ENCODE results near the gene GLRB.
A peak's percentile ranks its signal among the peaks of the same experiment; 100 is the strongest.
"Not testable (repeated sequence)": the region's sequence is repeated elsewhere in the genome, so short reads cannot be mapped to it uniquely, and the experiment has no call there.

Gene GLRB

DNA sequence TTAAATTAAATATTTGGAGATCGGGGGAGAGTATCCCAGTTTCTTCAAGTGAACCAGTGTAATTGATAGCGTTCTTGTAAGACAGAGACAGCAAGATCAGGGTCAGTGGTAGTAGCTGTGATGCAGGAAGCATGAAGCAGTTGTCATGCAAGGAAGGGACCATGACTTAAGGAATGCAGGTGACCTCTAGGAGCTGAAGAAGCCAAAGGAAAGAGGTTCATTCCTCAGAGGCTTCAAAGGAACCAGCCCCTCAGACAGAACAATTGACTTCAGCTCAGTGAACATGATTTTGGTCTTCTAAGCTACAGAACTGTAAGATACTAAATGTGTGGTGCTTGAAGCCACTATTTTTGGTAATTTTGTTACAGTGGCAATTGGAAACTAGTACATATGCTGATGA is 51.6 kb downstream of the GLRB start:
- DNase-seq = no peak

DNA sequence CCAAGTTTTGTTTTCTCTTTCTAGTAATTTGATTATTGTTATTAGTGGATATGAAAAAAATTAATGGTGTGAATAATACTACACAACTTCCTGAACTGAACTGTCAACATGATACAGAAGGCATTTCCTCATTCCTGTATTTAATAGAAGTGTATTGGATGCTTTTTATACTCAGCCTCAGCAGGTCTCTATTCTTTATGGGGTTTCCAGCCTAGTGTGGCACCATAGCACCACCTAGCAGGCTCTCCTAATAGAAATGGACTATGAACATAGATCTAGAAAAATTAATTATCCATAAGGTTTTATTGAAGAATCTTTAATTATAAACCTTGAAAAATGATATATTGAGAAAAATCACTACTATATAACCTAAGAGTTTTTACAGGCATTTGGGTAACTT is 52.4 kb downstream of the GLRB start:
- no peak for DNase-seq

DNA sequence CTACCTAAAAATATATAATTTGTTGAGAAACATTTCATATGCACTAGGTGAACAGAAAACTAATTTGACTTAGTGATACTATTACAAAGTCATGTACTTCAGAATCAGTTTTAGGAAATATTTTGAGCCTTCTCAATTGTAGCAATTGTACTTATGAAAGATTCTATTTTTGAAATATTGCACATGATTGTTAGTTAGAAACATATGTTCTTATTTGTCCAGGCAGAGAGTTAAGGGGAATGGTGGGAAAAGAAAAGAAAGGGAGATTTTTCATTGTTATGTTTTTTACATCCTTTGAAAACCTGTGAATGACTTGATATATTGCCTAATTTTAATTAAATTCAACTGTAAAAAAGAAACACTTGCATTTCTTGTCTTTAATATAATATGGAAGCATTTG is 66.0 kb downstream of the GLRB start:
- no peak for DNase-seq

DNA sequence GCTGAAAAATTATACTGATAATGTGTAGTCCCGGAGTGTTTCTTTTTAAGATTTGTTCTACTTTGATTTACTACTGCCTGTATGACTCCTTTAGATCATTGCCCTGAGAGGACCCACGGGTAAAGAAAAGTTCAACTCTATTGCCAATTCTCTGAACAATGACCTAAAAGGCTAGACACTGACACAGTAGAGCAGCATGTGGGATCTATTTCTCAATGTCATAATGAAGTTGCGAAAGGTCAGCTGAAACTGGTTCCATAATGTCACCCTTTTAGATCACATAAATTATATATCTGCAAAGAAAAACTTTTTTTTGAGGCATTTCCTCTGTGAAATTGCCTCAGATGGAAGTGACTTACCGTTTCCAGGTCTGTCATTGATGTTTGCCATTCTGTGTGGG is 67.4 kb downstream of the GLRB start:
- no peak for DNase-seq

DNA sequence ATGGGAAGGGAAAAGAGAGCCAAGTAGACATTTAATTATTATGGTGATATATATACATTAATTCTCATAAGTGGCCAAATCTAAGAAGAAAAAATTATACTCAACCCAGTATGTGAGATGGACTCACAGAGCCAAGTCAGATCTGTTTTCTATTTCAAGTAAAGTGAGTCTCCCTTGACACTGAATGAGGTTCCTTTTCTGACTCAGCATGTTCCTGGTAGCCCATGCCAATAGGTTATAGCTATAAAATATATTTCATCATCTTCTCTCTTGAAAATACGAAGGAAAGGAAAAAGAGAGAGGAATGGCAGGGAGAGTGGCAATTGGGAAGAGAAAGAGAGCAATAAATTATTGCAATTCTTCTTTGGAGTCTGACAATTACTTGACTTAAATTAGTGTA is 75.8 kb downstream of the GLRB start:
- no peak for DNase-seq

DNA sequence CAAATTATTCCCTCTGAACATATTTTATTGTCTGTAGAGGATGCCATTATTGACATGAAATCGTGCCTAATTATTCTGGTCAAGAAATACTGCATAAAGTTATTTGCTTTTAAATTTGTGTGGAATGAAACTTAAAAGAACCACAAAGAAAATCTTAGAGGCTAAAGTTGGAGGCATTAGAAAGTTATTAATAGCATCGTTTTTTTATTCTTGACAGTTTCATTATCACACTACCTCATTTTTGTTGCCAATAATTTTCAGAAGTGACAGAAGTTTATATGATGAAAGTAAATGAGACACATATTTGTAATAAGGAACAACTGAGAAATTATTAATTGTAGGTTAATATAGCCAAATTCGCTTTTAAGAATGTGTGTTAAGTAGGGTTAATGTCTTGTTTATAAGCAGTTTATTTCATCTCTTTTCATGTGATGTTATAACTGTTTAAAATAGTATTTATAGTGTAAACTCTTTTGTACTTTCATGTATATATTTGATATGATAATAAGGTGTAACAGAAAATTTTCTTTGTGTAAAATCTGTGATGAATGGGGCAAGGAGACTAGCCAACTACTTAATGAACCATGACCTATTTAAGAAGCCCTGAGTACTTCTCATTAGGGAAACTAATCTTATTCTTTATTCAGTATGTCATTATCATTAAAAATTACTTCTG is 90.1 kb downstream of the GLRB start:
- DNase-seq = no peak

DNA sequence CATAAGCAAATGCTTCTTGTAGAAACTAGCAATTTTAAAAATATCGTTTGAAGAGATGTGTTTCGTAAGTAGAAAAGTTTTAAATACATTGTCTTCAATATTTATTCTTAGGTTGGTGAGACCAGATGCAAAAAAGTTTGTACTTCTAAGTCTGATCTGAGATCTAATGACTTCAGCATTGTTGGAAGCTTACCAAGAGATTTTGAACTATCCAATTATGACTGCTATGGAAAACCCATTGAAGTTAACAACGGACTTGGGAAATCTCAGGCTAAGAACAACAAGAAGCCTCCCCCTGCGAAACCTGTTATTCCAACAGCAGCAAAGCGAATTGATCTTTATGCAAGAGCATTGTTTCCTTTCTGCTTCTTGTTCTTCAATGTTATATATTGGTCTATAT is 94.4 kb downstream of the GLRB start:
- no peak for DNase-seq

DNA sequence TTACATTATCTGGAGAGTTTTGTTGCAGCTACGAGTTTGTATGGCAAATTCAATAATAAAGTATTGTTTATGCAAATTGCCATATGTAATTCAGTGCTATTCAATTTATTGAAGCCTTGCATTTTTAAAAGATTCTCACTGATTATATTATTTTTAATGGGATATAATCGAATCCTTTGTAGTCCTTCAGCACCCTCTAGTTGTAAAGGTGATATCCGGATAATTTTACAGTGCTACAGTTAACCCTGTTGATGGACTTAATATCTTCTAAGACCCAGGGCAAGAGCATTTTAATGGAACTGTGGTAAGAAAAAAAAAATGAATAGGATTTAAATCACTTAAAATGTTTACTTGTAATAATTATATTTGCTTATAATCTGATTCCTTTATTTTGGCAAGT is 96.1 kb downstream of the GLRB start:
- no peak for DNase-seq

DNA sequence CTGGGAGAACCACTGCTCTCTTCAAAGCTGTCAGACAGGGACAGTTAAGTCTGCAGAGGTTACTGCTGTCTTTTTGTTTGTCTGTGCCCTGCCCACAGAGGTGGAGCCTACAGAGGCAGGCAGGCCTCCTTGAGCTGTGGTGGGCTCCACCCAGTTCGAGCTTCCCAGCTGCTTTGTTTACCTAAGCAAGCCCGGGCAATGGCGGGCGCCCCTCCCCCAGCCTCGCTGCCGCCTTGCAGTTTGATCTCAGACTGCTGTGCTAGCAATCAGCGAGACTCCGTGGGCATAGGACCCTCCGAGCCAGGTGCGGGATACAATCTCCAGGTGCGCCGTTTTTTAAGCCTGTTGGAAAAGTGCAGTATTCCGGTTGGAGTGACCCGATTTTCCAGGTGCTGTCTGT is 104.3 kb downstream of the GLRB start:
- DNase-seq = not testable (repeated sequence)

DNA sequence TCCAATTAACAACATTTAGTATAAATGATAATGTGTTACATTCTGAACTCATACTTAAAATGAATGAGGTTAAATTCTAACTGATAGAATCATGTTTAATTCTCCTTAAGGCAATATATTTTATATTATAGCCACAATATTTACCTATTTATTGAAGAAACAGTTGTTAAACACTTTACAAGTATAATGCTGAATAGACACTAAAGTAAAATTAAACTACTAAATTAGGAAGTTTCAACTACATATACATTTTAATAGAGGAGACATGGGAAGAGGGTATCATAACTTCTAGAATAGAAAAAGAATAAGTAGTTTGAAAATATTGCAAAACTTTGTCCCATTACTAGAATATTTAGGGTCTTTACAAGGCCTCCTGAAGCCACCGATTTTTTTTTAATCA is 108.3 kb downstream of the GLRB start:
- no peak for DNase-seq

DNA sequence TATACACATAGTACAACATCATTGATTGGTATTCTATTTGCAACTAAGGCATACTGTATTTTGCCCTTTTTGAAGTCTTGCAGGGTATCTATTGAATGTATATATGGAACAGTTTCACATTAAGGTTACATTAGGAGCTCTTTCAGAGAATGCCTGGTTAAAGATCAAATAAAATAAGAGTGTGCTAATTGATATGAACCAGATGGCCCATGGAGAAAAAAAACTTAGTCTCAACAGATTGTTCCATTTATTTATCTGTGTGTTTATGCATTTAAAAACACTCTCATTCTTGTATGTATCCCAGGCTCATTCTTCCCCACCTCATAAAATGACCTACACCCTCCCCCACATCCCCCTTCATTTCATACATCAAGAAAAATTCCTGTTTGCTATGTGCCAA is 109.4 kb downstream of the GLRB start:
- DNase-seq = no peak

DNA sequence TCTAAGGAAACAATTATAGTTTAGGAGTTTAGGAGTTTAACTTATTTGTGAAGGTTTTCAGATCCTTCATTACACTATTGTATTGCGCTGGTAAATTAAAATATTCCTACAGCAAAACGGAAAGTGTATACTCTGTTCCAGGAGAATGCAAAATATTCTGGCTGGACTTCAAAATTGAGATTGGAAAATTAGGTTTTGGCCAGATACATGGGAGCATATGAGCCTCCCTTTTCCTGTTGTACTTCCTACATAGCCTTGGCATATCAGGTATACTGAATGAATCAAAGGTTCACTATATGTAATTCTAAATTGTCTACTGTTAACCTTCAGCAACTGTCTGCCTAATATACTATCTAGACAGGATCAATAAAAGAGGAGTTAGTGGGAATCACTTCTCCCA is 119.4 kb downstream of the GLRB start:
- no peak for DNase-seq

DNA sequence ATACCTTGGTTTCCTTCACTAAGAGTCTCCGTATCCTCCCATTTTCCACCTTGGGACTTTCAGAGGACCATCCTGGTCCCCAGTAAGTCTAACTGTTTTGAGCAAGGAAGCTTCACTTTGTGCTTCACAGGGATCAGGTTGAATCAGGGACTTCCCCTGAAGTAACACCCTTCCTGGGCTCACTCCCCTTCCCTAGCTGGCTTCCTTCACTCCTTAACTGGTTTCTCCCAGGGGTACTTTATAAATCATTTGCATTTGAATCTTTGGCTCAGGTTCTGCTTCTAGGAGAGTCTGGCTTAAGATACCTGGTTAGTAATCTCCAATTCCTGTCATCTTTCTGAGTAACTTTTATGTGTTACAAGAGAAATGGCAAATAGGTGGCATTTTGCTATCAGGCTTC is 120.1 kb downstream of the GLRB start:
- DNase-seq = no peak

DNA sequence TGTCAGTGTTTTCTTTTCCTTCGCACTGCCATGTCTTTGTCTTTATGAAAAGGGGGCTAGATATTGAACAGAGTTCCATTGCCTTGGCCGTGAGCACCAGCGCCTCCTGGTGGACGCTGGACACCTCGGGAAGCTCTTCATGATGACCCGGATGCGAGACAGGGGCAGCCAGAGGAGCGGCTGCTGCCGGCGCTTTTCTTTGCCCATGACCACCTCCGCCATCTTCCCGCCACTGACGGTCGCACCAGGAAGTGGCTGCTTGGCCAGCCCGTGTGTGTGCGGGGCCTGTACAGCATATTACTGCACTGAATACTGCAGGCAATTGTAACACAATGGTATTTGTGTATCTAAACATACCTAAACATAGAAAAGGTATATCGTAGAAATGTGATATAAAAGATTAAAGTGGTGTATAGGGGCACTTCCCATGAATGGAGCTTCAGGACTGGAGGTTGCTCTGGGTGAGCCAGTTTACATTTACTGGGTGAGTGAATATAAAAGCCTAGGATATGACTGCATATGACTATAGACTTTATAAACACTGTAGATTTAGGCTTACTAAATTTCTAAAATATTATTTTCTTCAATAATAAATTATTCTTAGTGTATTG is 128.8 kb downstream of the GLRB start:
- no peak for DNase-seq

DNA sequence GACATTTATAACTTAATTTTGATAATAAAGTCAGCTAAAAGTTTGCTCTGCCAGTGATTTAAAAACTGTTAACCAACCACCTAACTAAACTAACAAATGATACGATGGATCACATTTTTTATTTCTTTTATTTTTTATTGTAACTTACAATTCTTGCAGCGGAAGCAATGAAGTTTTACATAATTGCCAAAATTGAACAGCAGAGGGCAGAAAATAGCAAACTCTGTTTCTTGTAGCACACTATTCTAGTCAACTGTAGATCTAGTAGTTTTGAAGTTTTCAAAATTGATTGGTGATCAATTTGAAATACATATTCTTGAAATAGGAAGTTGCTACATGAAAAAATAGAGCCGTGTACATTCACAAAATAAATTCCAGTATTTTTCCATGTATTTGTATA is 141.8 kb downstream of the GLRB start:
- DNase-seq = no peak

DNA sequence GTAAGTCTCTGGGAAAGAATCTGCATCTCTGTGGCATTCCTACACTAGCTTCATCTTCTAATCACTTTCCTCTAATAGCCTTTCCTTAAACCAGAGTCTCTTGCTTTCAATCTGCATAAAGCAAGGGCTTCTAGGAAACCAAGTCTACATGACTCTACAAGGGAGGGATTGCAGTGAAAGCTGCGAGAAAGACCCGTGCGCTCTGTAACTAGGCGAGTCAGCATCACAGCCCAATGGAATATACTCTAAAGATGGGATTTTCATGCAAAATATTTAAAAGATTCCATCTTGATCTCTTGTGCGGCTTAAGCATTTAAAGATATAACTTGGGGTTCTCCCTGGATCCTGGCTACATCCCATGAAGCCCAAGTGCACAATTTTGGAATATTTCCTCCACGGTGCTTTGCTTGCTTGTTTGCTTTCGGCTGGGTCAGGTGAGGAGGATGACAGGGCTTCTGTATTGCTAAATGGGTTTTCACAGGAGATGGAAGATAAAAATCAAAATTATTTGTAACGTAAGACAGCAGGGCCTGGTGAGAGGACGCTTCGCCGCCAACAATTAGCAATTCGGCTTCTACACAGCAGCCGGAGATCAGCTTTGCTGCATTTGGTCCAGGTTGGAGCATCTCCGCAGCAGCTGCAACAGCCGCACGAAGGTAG is 143.9 kb downstream of the GLRB start:
- no peak for DNase-seq

DNA sequence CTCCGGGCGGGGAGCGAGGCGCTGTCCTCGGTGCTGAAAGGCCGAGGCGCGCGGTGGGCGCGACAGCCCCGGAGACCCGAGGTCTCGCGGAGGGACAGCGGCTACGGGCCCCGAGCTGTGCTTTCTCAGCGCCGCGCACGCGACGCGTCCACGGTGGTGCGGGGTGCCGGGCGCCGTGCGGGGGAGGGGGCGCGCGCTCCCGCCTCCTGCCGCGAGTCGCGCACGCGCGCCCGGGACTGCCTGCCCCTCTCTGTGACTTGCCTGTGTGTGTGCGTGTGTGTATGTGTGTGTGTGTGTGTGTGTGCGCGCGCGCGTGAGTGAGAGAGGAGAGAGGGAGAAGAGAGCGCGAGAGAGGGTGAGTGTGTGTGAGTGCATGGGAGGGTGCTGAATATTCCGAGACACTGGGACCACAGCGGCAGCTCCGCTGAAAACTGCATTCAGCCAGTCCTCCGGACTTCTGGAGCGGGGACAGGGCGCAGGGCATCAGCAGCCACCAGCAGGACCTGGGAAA is 144.5 kb downstream of the GLRB start, which contains the start of gene GRIA2:
GRIA2 (plus strand) TSS at position 358 of the 511 bp plus-strand sequence. CDS start 315 bp downstream, outside the sequence.
- DNase-seq = peak; percentile 76

DNA sequence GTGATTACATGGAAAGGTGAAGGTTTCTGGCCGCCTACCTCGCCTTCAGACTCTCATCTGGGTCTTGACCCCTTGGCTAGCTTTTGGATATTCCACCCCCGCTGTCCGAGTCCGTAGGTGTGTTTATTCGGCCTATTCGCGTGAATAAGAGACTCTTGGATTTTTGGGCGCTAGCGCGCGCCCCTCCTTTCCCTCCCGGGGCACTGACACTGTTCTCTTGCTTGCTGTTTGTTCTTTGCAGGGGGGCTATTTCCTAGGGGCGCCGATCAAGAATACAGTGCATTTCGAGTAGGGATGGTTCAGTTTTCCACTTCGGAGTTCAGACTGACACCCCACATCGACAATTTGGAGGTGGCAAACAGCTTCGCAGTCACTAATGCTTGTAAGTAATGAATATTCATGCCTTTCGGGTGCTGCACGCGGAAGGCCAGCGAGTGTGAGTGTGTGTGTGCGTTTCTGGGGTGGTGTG is 145.5 kb downstream of the GLRB start:
- DNase-seq = no peak
